GM12892 (cell line): ENCODE data around the gene MROH7.

Source experiments
- POLR2A ChIP-seq: IDR thresholded peaks from 2 replicates; pipeline ENCODE4 v1.6.1; 2011; ENCODE audit warnings: low read depth, low read length, control low read depth
- POLR2AphosphoS5 ChIP-seq: IDR thresholded peaks from 2 replicates; pipeline ENCODE4 v1.6.1; 2011; ENCODE audit warnings: low read depth, low read length, control low read depth
- TAF1 ChIP-seq: IDR thresholded peaks from 2 replicates; pipeline ENCODE4 v1.6.1; 2011; ENCODE audit warnings: low read depth, mild to moderate bottlenecking, control low read depth, low read length, borderline replicate concordance

DNA sequence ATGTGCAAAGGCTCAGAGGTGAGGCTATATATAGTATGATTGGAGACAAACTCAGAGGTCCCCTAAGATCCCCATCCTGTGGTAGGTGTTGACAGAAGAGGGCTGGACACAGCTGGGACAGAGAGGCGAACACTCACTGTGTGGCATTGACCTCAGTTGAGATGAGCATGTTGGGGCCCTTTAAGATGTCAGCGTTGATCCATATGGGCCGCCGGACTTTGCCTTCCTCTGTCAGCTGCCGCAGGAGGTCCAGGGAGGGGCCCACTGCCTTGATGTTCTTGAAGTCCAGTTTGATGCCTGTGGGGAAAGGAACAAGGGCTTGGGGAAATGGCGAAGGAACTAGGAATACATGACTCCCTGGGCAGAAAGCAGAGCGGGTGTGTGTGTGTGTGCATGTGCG is 27.0 kb upstream of the MROH7 start:
- TF ChIP-seq POLR2AphosphoS5: no peak
- no peak for TF ChIP-seq TAF1
- TF ChIP-seq POLR2A: no peak
